Fibroblast of skin of left quadriceps (primary cell): ENCODE data around the gene TPI1.

Experiments
- DNase-seq, 2 experiments: peaks; one replicate each; pipeline ENCODE4 v3.0.0-alpha.2; 2013; ENCODE audit warnings: low read depth in 2 of 2

The TPI1 gene

DNA sequence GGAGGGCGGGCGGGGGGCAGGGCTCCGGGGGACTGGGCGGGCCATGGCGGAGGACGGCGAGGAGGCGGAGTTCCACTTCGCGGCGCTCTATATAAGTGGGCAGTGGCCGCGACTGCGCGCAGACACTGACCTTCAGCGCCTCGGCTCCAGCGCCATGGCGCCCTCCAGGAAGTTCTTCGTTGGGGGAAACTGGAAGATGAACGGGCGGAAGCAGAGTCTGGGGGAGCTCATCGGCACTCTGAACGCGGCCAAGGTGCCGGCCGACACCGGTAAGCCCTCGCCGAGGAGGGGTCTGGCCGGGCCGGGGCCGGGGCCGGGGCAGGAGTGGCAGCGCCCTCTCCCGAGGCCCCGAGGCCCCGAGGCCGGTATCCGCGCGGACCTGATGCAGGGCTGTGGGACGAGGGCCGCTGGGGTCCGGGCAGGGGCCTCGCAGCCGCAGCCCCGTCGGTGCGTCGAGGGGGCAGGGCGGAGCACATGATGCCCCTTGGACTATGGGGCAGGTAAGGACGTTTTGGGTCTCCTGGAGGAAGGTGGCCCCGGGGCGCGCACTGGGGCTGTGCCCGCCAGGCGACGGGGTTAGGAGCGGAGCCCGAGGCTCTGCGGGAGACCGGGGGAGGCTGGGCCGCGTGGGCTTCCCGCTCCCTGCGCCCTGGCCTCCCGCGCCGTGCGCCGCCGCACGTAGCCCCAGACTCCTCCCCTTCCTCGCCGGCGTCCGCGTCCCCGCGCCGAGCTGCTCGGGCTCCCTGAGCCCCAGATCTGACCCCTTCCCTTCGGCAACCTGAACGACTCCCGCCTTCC lies at the start of gene TPI1:
Gene TPI1, plus strand, starts transcription at position 119 of the 798 bp plus-strand sequence. Its CDS starts 36 bp downstream, at position 155.
- DNase-seq = no peak

DNA sequence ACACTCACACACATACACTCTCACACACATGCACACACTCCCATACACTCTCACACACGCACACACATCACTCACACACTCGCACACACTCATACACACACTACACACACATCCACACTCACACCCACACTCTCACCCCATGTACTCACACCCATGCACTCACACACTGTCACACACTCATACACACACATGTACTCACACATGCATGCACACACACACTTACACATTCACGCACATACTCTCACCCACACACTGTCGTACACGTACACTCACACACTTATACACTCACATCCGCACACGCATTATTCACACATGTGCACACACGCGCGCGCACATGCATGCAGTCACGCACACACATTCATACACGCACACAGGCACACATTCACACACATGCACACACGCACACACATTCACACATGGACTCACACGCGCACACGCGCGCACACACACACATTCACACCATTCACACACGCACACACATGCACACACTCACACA lies 49.6 kb upstream of the TPI1 start:
- no peak for DNase-seq

DNA sequence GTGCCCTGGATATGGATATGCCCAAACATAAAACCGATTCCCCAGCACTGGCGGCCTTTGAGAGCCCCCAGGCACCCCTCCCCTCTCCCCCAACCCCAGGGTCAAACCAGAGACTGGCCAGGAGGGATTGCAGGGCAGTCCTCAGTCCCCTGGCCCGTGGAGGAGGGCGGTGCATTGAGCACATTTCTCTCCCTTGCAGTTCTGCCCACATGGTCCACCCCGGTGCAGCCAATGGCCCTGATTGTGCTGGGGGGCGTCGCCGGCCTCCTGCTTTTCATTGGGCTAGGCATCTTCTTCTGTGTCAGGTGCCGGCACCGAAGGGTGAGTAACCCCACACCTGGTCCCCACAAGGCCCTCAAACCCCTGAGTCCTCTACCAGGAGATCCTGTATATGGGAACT lies 49.1 kb upstream of the TPI1 start:
- no peak for DNase-seq

DNA sequence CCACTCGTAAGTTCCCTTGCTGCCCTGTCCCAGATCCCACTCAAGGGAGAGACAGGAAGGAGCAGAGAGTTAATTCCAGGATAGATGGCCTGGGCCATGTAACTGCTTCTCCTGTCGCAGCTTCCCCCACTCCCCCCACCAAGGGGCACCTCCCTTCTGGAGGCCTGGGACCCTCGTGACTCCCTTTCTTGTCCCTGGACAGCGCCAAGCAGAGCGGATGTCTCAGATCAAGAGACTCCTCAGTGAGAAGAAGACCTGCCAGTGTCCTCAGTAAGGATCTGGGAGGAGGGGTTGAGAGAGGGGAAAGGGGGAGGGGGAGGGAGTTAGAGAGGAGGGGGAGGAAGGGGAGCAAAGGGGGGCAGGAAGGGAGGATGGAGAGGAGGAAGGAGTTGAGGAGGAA lies 48.7 kb upstream of the TPI1 start:
- DNase-seq = no peak

DNA sequence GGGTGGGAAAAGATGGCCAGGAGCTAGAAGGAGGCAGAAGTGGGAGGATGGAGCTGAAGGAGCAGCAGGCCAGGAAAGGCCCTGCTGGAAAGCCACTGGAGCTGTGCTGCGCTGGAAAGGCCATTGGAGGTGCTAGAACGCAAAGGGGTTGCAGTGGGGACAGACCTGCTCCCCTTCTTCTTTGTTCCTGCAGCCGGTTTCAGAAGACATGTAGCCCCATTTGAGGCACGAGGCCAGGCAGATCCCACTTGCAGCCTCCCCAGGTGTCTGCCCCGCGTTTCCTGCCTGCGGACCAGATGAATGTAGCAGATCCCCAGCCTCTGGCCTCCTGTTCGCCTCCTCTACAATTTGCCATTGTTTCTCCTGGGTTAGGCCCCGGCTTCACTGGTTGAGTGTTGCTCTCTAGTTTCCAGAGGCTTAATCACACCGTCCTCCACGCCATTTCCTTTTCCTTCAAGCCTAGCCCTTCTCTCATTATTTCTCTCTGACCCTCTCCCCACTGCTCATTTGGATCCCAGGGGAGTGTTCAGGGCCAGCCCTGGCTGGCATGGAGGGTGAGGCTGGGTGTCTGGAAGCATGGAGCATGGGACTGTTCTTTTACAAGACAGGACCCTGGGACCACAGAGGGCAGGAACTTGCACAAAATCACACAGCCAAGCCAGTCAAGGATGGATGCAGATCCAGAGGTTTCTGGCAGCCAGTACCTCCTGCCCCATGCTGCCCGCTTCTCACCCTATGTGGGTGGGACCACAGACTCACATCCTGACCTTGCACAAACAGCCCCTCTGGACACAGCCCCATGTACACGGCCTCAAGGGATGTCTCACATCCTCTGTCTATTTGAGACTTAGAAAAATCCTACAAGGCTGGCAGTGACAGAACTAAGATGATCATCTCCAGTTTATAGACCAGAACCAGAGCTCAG lies 48.0 kb upstream of the TPI1 start:
- DNase-seq = no peak

DNA sequence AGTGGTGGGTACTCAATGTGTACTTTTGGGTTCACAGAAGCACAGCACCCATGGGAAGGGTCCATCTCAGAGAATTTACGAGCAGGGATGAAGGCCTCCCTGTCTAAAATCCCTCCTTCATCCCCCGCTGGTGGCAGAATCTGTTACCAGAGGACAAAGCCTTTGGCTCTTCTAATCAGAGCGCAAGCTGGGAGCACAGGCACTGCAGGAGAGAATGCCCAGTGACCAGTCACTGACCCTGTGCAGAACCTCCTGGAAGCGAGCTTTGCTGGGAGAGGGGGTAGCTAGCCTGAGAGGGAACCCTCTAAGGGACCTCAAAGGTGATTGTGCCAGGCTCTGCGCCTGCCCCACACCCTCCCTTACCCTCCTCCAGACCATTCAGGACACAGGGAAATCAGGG lies 47.2 kb upstream of the TPI1 start:
- DNase-seq = no peak

DNA sequence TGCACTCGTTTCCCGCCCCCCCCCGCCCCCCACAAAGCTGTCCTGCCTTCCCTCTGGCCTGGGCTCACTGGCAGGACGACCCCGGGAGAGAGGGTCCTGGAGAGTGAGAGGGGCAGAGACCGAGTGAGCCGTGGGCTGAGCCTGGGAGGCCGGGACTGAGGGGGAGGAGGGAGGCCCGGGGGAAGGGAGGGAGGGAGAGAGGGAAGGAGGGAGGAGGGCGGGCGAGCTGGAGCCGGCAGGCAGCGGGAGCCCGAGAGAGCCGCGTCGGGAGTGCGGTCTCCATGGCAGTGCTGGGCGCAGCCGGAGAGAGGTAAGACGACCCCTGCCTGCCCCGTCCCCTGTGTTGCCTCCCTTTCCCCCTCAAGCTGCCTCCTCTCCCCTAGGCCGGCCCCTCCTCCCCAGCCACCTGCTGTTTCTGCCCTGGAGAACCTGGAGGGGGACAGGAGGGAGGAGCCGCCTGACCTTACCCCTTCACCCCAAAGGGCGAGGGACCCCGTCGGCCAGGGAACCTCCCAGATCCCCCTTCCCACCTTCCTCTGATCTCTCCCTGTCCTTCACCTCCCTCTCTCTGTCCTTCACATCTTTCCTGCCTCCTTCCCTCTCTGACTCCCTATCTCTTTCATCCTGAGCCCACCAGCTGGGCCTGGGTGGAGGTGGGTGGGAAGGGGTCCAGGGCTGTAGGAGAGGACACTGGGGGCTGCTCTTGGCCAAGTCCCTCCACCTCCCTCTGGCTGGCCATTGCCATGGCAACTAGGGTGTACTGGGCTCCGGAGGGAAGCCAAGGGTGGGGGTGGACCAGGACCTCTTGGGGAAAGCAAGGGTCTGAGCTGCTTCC lies 45.5 kb upstream of the TPI1 start, which contains the start of gene GPR162:
Gene GPR162, plus strand, starts transcription at position 231 of the 835 bp plus-strand sequence. CDS start 2,078 bp downstream, outside the sequence.
- no peak for DNase-seq

DNA sequence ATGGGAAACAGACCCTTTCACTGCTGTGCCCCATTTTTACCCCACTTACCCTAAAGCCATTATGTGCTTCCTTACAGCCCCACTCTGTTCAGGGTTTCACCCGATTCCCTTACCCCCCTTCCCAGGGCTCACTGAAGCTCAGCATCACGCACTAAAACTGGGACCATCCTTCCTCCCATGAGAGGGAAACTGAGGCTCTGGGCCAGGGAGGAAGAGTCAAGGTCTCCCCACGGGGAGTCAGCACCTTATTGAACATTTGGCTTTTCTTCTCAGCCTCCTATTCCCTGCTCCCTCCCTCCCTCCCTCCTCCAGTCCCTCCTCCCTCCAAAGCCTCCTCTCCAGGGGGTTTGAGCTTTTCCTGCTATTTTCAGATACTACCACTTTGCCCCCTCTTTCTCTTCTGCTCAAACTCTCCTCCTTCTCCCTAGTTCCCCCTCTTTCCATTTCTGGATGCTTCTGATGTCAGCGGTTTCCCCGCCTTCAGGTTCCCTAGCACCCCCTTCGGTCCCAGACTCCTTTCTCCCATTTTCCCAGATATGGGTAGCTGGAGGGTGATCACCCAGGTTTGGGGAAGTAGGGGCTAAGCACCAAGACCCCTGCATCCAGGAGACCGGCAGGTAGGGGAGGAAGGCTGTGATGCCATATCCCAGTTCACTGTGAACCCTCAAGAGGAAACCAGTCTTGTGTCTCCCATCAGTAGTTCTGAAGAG lies 44.8 kb upstream of the TPI1 start:
- DNase-seq = no peak

DNA sequence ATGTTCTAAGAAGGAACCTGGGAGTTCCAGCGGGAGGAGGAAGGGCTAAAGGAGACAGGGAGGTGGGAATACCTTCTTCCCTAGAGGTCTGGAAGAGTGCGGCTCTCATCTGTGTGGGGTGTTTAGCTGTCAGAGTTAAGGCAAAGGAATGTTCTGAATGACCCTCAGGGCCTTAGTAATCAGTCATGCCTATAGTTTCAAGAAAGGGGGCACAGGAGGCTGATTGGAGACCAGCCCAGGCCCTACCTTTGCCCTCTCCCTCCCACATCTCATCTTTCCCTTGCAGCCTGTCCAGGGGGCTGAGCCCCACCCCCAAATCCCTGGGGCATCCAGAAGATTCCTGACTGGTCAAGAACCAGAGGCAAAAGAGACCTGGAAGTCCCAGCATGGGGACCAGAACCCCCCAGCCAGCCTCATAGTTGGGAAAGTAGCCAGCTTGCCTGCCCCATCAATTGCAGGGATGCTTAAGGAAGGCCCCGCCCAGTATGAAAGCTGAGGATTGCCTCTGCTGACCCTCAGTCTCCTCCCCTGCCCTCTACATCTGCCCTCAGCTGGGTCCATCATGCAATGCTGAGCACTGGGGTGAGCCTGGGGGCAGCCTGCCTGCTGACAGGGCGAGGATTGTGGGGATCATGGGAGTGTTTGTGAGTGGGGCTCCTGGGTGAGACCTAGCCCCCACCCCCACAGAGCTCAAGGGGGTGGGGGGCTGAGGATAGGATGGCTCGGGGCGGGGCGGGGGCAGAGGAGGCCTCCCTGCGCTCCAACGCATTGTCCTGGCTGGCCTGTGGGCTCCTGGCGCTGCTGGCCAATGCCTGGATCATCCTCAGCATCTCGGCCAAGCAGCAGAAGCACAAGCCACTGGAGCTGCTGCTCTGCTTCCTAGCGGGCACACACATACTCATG lies 43.9 kb upstream of the TPI1 start:
- no peak for DNase-seq

DNA sequence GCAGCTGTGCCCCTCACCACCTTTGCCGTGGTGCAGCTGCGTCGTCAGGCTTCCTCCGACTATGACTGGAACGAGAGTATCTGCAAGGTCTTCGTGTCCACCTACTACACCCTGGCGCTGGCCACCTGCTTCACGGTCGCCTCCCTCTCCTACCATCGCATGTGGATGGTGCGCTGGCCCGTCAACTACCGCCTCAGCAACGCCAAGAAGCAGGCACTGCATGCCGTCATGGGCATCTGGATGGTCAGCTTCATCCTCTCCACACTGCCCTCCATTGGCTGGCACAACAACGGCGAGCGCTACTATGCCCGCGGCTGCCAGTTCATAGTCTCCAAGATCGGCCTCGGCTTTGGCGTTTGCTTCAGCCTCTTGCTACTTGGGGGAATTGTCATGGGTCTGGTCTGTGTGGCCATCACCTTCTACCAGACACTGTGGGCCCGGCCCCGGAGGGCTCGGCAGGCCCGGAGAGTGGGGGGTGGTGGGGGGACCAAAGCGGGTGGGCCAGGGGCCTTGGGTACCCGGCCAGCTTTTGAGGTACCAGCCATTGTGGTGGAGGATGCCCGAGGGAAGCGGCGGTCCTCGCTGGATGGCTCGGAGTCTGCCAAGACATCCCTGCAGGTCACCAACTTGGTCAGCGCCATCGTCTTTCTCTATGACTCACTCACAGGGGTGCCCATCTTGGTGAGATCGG lies 43.1 kb upstream of the TPI1 start:
- DNase-seq = no peak

DNA sequence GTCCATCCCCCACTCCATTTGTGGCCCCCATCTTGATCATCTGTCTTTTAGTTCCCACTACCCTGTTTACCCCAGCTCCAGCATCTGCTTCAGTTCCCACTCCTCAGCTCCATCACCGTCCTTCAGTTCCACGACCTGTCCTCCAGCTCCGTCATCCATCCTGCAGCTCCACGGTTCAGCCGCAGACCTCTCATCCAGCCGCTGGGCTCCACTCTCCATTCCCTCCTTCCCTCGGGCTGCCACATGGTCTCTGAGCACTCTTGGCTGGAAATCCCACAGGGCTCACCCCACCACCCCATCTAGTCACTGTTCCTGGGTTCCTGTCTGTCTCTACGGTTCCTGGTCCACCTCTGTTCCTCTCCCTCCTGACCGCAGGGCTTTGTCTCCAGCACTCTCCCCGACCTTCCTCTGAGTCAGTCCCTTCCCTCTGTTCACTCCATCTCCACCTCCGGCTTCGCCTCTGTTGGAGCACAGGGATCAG lies 42.4 kb upstream of the TPI1 start:
- no peak for DNase-seq

DNA sequence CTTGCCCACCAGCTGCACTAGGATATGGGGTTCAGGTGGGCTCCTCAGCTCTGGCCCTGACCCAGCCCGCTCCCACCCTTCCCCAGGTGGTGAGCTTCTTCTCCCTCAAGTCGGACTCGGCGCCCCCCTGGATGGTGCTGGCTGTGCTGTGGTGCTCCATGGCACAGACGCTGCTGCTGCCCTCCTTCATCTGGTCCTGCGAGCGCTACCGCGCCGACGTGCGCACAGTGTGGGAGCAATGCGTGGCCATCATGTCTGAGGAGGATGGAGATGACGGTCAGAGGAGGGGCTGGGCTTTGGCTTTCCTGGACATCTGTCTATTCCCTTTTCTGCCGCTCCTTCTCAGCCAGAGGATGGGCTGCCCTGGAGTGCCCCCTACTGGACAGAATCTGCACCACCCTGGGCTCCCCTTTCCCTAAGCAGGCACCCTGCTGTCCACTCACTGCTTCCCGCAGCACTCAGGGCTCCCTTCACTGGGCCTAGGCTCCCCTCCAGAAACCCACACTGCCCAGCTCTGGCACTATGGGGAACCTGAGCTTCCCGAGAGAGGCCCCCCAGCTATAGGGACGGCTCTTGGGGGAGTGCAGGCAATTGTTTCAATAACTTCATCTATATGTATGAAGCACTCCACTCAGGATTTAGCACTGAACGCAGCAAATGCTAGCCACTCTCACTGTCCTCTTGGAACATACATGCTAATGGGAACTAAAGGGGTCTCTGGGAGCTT lies 41.8 kb upstream of the TPI1 start:
- DNase-seq = peak; percentile 62 to 67

DNA sequence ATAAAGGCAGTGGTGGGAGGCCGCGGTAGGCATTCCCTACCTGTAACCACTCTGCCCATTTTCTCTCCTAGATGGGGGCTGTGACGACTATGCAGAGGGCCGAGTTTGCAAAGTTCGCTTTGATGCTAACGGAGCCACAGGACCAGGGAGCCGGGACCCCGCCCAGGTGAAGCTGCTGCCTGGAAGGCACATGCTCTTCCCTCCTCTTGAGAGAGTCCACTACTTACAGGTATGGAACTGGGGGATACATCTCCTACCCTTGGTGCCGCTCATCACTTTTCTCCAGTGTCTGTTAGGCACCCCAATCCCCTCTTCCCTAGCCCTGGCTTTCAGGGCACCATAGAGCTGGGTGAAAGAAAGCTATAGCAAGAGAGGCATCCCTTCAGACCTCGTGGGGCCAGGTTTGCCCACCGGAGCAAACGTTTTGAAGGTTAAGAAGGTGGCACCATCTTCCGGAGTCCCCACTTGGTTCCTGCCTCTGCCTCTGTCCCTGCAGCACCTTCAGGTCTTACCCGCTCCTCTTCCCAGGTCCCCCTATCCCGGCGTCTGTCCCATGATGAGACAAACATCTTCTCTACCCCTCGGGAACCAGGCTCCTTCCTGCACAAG lies 41.1 kb upstream of the TPI1 start:
- no peak for DNase-seq

DNA sequence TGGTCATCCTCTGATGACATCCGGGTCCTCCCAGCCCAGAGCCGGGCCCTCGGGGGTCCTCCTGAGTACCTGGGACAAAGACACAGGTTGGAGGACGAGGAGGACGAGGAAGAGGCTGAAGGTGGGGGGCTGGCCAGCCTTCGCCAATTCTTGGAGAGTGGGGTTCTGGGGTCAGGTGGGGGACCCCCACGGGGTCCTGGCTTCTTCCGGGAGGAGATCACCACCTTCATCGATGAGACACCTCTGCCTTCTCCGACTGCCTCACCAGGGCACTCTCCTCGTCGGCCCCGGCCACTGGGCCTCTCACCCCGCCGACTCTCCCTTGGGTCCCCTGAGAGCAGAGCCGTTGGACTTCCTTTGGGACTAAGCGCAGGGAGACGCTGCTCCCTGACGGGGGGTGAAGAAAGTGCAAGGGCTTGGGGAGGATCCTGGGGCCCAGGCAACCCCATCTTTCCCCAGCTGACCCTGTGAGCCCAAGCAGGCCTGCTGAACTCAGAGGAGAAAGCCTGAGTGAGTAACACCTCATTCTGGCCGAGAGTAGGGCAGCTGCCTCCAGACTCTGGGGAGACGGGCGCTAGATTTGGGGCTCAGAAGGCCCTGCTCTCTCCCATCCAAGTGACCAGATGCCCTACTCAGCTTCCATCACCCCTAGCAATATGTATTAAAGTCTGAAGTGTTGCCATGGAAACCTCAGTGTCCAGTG lies 40.4 kb upstream of the TPI1 start:
- no peak for DNase-seq

DNA sequence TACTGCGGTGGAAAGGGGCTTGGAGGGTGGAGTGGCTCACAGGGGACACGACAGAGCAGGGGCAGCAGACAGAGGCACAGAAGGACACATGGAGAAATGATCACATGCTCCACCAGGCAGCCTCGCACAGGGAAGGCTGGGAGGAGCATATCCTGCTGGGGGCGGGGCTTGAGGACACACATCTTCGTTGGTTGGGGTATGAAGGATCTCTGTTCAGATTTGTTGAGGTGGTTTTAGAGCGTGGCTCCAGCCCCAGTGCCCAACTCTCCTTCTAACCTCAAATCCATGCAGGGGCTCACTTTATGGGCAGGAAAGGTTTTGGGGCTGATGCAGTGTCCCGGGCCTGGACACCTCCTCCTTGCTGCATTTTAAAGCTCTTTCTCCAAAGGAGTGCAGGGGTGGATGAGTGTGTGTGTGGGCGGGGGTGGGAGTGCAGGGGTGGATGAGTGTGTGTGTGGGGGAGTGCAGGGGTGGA lies 39.9 kb upstream of the TPI1 start:
- DNase-seq = peak; percentile 61 to 68

DNA sequence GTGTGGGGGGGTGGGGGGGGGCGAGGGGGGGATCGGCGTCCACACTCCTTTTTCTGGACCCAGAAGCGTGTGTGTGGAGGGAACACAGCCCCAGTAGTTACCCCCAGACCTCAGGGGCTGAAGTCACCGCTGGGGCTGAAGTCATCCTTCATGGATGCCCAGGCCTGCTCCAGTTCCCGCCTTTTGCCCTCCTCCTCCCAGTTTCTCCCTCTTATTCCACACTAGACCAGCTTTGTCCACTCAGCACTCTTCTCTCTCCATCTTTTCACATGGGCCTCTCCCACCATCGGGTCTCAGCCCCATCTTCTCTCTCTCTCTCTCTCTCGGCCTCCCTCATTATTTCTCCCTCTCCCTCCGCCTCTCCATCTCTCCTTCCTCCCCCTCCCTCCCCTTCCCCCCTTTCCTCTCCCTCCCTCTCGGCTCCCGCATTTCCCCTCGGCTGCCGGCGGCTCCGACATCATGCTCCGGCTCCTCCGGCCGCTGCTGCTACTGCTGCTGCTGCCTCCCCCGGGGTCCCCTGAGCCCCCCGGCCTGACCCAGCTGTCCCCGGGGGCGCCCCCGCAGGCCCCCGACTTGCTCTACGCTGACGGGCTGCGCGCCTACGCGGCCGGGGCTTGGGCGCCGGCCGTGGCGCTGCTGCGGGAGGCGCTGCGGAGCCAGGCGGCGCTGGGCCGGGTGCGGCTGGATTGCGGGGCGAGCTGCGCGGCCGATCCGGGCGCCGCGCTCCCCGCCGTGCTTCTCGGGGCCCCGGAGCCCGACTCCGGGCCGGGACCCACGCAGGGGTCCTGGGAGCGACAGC lies 39.1 kb upstream of the TPI1 start, which contains the start of gene P3H3:
Gene P3H3, plus strand, starts transcription at position 426 of the 799 bp plus-strand sequence. Its CDS starts 34 bp downstream, at position 460.
- DNase-seq = peak in 1 of 2 experiments; percentile 17
